ENCODE measurements around the gene KRT37.

DNA sequence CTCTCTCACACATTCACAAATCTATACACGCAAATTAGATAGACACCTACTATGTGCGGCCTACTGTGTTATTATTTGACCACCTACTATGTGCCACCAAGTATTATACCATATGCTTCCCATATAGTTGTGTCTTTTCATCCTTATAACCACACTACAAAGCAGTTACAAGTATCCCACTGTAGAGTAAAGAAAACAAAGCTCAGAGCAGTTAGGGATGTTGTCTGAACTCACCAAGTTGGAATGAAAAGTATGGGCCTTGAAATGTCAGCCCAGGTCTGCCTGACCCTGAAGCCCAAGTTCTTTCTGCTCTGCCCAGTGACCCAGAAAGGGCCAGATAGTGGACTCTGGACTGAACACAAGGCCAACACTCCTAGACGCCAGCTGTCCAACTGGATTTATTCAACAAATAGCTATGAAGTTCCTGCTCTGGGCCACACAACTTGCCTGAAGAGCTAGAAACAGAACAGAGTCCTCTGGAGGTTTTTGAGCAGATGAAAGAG, 8.5 kb downstream of the KRT37 start:
- TF ChIP-seq ZNF121 (CRISPR knock-in tag; conservative IDR thresholded peaks at IDR 0.05) (no peak), POLR2AphosphoS5 (IDR thresholded peaks at IDR 0.05; ENCODE audit: control insufficient read depth, insufficient read depth, low read depth, low read length) (no peak), SP1 (CRISPR knock-in tag; IDR thresholded peaks at IDR 0.05) (no peak), CC2D1A (IDR thresholded peaks at IDR 0.05) (no peak), ESRRA (IDR thresholded peaks at IDR 0.05; ENCODE audit: borderline replicate concordance, low read depth) (no peak)
- TF ChIP-seq, protein P1, sequence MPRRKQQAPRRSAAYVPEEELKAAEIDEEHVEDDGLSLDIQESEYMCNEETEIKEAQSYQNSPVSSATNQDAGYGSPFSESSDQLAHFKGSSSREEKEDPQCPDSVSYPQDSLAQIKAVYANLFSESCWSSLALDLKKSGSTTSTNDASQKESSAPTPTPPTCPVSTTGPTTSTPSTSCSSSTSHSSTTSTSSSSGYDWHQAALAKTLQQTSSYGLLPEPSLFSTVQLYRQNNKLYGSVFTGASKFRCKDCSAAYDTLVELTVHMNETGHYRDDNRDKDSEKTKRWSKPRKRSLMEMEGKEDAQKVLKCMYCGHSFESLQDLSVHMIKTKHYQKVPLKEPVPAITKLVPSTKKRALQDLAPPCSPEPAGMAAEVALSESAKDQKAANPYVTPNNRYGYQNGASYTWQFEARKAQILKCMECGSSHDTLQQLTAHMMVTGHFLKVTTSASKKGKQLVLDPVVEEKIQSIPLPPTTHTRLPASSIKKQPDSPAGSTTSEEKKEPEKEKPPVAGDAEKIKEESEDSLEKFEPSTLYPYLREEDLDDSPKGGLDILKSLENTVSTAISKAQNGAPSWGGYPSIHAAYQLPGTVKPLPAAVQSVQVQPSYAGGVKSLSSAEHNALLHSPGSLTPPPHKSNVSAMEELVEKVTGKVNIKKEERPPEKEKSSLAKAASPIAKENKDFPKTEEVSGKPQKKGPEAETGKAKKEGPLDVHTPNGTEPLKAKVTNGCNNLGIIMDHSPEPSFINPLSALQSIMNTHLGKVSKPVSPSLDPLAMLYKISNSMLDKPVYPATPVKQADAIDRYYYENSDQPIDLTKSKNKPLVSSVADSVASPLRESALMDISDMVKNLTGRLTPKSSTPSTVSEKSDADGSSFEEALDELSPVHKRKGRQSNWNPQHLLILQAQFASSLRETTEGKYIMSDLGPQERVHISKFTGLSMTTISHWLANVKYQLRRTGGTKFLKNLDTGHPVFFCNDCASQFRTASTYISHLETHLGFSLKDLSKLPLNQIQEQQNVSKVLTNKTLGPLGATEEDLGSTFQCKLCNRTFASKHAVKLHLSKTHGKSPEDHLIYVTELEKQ (CRISPR knock-in tag; IDR thresholded peaks at IDR 0.05): no peak

Data from K562 (cell line).